RCC 7860 (cell line): ENCODE data around the gene DENND4B.

Experiments used
- DNase-seq: peaks from one replicate; pipeline ENCODE4 v3.0.0-alpha.2; 2015; ENCODE audit warnings: low spot score
- FAIRE-seq: peaks from 2 replicates; lab custom pipeline; 2012; peaks lifted over from hg19 to GRCh38; lab: Jason Lieb, UNC

DENND4B gene

DNA sequence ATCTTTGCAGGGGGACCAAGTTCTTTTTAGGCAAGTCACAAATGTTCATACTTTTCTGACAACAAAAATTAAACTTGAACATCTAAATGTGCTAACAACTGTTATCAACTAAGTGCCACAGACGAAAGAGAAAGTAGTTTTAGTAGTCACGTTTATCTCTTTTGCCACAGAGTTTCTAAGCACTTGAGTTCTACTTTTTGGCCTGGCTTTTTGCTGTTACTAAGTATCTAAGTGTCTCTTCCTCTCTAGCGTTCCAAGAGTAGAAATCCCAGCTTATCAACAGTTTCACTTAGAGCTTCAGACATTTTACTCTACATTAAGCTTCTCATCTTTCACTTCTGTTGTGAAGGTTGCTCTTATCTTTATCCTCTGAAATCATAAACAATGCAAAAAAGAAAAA lies 58.0 kb downstream of the DENND4B start:
- FAIRE-seq (no peak), DNase-seq (no peak)

- FAIRE-seq (no peak), DNase-seq (no peak)
These were observed 60.4 kb downstream of the DENND4B start for GRCh38 chr1:153886127-153886526.

DNA sequence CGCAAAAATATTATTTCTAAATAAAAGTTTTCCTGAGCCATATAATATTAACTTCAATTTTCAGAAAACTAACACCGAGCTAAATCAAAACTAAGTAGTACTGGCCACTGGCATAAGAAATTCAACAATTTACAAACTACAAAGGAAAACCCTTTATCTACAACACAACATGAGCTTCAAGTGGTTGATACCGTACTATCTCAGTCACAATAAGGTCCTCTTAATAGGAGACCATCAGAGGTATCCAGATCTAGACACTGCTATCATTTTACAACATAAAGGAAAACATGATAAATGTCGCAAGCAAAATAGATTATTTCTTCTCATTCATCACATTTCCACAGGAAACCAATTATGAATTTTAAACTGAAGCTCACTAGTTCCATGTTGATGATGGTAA lies 63.3 kb downstream of the DENND4B start:
- FAIRE-seq (no peak), DNase-seq (no peak)

- DNase-seq (no peak), FAIRE-seq (no peak)
These were observed 64.1 kb downstream of the DENND4B start for GRCh38 chr1:153882296-153882912.

DNA sequence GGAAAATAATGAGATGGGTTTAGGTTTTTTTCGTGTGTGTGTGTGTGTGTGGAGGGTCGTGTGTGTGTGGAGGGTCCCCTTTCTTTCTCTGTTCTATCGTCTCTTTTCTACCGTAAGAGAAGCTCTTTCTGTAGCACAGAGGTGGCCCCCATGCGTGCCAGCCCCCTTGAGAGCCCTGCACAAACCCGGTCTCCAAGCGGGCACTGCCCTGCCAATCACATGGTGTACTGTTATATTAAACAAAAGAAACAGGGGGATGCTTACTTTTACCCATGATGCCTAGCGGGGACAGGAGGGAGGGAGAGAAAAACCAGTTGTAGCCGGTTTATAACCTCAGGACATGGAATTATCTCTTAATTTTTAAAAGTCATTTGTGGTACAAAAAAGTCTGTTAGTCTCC lies 64.8 kb downstream of the DENND4B start:
- FAIRE-seq (no peak), DNase-seq (no peak)

- DNase-seq (peak; percentile 86), FAIRE-seq (peak; percentile 59)
These were observed 65.6 kb downstream of the DENND4B start for GRCh38 chr1:153880962-153881361.

DNA sequence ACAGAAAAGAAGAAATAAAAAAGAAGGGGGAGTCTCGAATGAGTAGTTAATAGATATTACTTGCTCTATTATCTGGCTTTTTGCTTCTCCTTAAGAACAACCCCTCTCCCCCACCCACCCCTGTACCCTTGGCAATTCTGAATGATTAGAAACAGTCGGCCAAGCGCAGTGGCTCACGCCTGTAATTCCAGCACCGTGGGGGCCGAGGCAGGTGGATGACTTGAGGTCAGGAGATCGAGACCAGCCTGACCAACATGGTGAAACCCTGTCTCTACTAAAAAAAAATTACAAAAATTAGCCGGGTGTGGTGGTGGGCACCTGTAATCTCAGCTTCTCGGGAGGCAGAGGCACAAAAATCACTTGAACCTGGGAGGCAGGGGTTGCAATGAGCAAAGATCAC lies 66.5 kb downstream of the DENND4B start:
- DNase-seq, result no peak
- no peak for FAIRE-seq
